NCI-H774 (cell line): ENCODE results near the gene STRN.
"Not testable (repeated sequence)": the region's sequence is repeated elsewhere in the genome, so short reads cannot be mapped to it uniquely, and the experiment has no call there.

Source experiments
- DNase-seq: peaks from one replicate; lab custom pipeline; 2025; lab: John Stamatoyannopoulos, UW

Gene STRN

DNA sequence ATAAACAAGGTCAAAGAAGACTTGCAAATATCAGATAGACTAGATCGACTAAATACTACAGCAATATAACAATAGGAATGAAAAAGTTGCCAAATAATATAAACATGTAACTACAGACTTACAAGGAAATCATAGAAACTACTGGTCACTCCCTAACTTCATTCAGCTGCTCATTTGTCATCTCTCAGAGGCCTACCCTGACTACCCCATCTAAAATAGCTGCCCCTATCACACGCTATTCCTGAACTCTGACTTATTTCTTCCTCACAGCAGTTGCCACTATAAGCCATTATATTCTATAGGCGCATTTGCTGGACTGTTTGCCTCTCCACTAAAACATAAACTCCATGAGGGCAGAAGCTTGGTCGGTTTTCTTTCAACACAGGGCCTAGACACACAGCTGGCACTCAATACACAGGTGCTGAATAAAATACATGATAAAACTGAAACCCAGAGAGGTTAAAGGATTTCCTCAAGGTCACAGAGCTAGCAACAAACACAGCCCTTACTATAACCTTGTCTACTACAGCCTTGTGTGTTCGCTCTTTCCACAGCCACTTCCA is 1.8 kb downstream of the STRN start:
- DNase-seq: no peak

DNA sequence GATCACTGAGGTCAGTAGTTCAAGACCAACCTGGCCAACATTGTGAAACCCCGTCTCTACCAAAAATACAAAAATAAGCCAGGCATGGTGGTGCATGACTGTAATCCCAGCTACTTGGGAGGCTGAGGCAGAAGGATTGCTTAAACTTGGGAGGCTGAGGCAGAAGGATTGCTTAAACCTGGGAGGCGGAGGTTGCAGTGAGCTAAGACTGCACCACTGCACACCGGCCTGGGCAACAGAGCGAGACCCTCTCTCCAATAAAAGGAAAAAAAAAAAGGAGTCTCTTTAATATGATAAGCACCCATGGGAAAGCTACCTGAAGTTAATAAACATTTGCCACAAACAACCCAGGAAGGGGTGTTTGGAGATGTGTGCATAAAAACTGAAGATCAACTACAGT is 2.6 kb downstream of the STRN start:
- no peak for DNase-seq

DNA sequence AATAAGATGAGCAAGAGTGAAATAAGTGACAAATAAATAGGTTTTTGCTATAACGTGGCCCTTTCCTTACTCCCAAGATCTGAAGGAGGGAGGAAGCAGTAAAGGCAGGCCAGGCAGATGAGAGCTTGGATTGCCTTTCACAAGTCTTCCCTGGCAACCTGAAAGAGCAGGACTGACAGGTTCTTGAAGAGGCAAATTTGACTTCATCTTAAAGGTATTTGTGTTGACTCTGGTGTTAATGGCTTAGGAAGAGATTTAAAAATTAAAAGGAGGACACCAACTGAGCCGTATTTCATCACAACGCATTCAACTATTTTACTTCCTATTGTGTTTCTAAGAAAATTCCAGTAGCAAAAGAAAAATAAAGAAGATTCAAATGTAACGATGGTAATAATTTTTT is 3.2 kb downstream of the STRN start:
- no peak for DNase-seq

DNA sequence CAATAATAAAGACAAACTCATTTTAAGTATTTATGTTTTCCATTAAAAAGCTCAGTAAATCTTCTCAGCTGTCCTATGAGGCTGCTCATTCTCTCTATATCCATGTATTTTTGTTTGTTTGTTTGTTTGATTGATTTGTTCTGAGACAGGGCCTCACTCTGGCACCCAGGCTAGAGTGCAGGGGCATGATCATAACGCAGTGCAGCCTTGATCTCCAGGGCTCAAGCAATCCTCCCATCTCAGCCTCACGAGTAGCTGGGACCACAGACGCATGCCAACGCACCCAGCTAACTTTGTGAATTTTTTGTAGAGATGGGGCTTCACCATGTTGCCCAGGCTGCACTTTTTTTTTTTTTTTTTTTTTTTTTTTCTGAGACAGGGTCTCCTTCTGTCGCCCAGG is 5.6 kb downstream of the STRN start:
- DNase-seq: no peak

DNA sequence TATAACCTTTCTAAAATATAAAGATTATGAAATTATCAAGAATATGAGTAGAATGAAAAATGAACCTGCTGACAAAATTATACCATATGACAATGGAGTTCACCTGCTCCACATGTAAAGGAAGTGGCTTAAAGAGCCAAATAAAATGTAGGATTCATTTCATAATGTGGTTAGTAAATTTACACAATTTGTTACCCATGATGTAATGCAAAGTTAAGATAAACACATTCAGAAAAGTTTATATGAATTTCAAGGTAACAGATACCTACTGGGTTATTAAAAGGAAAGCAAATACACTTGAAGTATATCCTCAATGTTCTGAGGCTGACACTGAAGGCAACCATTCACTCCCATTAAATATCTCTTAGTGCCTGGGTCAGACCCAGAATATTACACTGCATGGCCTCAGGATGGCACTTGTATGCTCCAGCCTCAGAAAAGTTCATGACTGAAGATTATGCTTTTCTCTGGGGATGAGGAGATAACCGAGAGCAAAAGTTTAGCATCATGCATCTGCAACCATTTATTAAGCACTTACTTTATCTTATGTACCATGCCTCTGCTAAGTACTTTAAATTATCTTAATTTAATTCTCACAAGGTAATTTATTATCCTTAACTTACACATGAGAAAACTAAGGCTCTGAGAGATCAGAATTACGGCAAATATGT is 6.2 kb downstream of the STRN start:
- no peak for DNase-seq

DNA sequence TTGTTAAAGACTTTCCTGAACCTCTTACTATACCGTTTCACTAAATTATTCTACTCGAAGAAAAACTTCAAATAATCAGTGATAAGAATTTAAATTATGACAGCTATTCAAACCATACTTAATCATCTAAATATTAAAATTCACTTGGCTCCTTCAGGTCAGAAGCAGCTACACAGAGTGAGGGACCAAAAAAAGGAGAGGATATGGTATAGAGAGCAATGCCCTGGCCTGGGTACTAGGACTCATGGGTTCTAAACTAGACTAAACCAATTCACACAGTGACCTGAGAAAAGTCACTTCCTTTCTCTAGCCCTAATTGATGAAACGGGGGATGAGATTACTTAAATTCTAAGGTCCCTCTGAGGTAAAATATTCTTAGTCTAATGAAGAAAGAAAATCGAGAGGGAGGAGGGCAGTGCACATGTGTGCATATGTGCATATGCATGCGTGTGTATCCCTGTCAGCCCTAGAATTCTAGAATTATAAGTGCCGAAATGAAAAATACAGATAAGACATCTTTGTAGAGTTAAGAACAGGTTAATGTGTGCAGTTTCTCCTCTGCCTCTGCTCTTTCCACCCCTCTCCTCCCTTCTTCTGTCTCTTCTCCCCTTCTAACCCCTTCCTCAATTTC is 11.2 kb downstream of the STRN start:
- DNase-seq: no peak

DNA sequence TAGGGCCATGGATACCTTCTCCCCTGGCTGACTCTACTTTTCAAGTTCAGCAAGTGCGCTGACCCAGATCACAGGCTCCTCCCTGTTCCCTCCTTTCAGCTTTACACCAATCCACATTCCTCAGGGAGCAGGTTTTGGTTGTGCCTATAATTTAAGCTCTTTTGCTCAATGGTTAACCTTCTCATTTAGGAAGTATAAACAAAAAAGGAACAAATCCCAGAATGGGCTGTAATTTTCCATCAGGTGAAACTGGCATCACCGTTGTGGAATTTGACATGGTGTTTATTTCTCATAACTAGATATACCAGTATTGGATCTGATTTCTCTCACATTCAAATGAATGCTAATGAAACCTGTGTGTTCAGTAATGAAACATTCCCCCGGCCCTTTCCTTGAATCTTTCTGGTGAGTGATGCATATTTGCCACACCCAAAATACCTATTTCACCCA is 13.6 kb downstream of the STRN start:
- no peak for DNase-seq

DNA sequence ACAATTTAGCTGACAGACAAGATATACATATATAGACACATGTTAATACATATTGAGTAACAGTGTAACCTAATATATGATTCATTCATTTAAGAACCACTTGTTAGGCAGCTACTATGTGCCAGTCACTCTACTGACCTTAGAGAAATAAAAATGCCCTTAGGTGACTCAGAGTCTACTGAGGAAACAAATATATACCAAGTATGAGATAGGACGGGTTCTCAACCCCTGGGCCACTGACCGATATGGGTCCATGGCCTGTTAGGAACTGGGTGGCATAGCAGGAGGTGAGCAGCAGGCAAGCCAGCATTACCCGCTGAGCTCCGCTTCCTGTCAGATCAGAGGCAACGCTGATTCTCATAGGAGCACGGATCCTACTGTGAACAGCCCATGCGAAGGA is 14.8 kb downstream of the STRN start:
- DNase-seq: no peak

DNA sequence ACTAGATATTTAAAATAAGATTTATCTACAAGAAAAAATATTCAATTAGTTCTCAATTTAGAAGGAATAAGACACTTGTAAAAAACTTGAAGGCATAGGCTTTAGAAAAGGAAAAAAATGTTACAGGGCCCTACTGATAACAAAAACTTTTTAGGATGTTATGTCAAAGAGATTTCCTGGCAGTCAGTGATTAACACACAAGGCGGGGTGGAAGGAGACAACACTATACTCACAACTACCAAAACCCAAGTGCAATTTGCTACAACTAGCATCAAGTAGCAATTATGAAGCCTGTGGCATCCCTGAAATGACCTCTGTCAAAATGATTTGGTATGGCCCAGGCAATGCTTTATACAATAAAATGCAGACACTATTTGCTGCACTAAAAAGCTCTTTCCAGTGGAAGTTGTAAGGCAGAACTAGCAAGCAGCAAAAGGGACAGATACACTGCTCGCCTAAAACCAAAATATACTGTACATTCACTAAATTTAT is 15.3 kb downstream of the STRN start:
- DNase-seq: no peak

GRCh38 chr2:36949845-36950244 is 16.5 kb downstream of the STRN start:
- no peak for DNase-seq

- DNase-seq: not testable (repeated sequence)
Measured at GRCh38 chr2:36945240-36945639, 21.1 kb downstream of the STRN start.

DNA sequence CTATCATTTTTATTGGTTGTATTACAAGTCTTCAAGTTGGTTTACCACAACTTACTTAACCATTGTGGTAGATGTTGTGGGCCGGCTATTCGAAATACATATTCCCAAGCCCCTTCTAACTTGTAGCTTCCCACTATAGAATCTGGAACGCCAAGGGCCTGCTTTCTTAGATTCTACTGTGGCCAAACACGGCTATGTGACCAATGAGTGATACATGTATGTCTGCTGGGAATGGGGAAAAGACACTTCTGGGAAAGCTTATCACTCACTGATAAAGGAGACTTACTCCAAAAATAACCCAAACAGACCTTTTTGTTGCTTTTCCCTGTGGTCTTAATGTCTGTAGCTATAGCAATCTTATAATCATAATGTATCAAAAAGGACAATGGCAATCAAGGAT is 24.5 kb downstream of the STRN start:
- no peak for DNase-seq

GRCh38 chr2:36936526-36936925 is 29.8 kb downstream of the STRN start:
- not testable (repeated sequence) for DNase-seq

GRCh38 chr2:36931688-36932087 is 34.6 kb downstream of the STRN start:
- not testable (repeated sequence) for DNase-seq

DNA sequence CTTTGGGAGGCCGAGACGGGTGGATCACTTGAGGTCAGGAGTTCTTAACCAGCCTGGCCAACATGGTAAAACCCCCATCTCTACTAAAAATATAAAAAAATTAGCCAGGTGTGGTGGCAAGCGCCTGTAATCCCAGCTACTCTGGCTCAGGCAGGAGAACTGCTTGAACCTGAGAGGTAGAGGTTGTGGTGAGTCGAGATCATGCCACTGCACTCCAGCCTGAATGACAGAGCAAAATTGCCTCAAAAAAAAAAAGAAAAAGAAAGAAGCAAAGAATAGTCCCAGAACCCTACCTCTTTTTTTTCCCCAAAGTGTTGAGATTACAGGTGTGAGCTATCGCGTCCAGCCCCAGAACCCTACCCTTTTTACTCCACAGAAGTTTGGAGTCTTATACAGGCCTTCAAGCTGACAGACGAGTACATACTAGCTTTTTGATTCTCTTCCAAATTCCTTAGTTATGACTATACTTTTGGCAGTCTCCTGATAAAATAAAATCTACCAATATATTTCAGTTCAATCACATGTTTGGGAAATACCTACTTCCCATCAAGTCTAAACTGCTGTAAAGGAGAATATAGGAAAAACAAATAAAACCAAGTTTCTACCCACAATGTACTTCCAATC is 35.4 kb downstream of the STRN start:
- DNase-seq: not testable (repeated sequence)

- not testable (repeated sequence) for DNase-seq
Measured at GRCh38 chr2:36926175-36927132, 39.9 kb downstream of the STRN start.

GRCh38 chr2:36922629-36923028 is 43.7 kb downstream of the STRN start:
- not testable (repeated sequence) for DNase-seq

DNA sequence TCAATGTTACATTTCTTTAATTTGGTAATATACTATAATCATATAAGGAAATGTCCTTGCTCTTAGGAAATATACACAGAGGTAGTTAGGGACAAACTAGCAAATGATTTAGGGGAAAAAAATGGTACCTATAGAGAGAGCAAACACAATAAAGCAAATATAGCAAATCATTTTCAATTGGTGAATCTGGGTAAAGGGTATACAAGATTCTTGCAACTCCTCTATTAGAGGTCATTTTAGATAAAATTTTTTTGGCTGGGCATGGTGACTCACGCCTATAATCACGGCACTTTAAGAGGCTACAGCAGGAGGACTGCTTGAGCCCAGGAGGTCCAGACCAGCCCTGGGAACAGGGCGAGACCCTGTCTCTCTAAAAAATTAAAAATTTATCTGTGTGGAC is 44.4 kb downstream of the STRN start:
- no peak for DNase-seq

DNA sequence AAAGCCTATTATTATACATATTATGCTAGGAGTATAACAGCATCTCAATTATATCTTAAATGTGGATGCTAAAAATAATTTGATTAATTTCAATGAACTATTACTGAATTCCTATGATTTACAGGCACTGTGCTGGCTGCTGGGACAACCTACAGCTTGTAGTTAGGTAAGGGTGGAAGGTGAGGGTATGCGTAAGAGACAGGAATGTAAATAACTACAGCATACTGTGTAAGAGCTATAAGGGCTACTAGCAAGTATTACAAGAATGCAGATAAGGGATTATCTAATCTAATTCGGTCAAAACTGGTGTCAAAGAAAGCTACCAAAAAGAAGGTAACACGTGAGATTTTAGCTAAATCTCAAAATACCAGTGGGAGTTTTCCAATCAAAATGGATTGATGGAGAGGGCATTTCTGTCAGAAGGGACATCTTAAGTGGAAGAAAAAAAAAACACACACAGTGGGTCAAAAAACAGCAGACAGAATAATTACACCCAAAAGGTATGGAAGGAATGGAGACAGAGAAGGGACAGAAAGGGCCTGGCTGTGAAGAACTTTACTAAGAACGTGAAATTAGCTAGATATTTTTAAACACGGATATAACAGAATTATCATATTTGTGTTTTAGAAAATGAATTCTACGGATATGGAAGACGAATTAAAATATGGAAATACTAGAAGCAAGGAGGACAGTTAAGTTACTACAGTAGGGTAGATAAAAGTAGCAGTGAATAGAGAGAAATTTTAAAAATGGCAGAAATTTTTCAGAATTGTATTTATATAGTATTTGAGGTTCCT is 47.1 kb downstream of the STRN start:
- no peak for DNase-seq

DNA sequence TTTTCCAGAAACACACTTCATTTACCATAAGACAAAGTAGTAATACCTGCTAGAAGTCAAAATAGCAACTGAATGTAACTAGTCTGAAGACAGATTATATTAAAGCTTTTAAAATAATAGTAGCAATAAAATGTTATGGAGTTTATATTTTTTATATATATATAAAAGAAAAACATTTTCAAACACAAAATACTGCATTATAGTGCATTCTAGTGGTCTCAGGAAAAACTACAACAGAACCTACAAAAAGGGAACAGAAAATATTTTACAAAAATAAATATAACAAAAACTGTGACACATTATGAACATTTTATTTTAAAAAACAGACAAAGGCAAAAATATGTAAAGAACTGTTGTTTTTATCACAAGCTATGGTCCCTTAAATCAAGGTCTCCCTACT is 48.0 kb downstream of the STRN start:
- DNase-seq: no peak

GRCh38 chr2:36915627-36916026 is 50.7 kb downstream of the STRN start:
- DNase-seq: no peak
